ENCODE measurements around the gene CGRRF1. TPM values are rescaled to one million over a fixed set of nuclear protein-coding genes. Genes with fewer than 3 reads are reported as not detected.

Gene CGRRF1, protein sequence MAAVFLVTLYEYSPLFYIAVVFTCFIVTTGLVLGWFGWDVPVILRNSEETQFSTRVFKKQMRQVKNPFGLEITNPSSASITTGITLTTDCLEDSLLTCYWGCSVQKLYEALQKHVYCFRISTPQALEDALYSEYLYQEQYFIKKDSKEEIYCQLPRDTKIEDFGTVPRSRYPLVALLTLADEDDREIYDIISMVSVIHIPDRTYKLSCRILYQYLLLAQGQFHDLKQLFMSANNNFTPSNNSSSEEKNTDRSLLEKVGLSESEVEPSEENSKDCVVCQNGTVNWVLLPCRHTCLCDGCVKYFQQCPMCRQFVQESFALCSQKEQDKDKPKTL
- polyA plus RNA-seq (2012; ENCODE audit: insufficient read depth, insufficient read length, low read depth), result 14.8 TPM

DNA sequence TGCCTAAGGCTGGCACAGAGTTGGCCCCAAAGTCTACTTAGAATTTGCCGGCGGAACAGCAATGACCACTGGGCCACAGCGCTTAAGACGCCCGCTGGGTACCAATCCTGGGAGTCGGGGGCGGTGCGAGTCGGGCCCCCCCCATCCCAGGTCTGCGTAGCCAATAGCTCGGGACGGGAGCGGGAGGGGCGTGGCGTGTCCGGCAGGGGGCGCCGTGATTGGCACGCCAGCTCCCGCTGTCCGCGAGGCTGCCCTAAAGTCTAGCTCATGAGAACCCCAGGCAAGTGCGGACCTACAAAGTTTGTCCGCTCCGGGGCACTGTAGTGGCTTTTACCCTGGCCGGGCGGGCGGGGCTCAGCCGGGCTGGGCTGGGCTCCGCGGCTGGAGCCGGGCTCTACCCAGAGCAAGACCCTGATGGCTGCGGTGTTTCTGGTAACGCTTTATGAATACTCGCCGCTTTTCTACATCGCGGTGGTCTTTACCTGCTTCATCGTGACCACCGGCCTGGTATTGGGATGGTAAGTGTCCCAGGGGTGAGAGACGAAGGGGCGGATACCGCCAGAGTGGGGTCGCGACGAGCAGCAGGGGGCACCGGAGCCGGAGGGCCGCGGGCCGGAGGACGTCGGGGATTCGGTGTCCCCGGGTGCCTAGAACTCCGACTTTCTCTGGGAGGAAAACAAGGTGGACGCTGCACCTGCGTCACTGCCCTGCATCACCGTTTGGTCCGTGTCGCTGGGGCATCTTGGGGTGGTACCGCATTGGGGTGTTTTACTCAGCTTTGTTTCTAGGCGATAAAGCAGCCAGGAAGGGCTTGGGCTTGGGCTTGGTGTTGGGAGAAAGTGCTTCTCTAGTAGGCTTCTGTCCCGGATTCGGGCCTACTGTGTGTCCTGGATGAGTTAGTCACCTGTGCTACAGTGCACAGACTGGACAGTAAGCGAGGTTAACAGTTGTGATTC, at the start of gene CGRRF1:
TSS of gene CGRRF1 (plus strand) at position 361 of the 956 bp plus-strand sequence. CDS start at position 415, 54 bp downstream.
- no peaks in the 10 kb centered on the region for H3K9me3 ChIP-seq
- no peaks in the 10 kb centered on the region for H3K27me3 ChIP-seq
- peak; percentile 38 for TF ChIP-seq CTCF (IDR thresholded peaks at IDR 0.05; ENCODE audit: low read depth, low read length)
- DNase-seq, result peak; percentile 99
- peak within 1 kb of the TSS; percentile 97 for H3K4me3 ChIP-seq (ENCODE audit: low read depth, low read length)
- no peaks in the 10 kb centered on the region for H3K36me3 ChIP-seq
- H3K4me1 ChIP-seq, result no peaks in the 10 kb centered on the region

- no peak for DNase-seq
- TF ChIP-seq CTCF (IDR thresholded peaks at IDR 0.05; ENCODE audit: low read depth, low read length), result no peak
- H3K4me1 ChIP-seq, result no peaks in the 10 kb centered on the region; the same call in none of the 2 replicates
- no peaks in the 10 kb centered on the region; the same call in 1 of the 2 replicates for H3K9me3 ChIP-seq
- H3K4me3 ChIP-seq (ENCODE audit: low read depth, low read length), result no peak overlapping the region
- H3K27me3 ChIP-seq, result no peaks in the 10 kb centered on the region
- H3K36me3 ChIP-seq, result no peaks in the 10 kb centered on the region
Observed at GRCh38 chr14:54462048-54462447, 47.7 kb upstream of the CGRRF1 start.

- Histone ChIP-seq H3K27me3 (no peaks in the 10 kb centered on the region), H3K4me3 (ENCODE audit: low read depth, low read length) (no peak overlapping the region; the same call in 1 of the 2 replicates), H3K36me3 (no peaks in the 10 kb centered on the region), H3K4me1 (no peaks in the 10 kb centered on the region; the same call in none of the 2 replicates), H3K9me3 (no peaks in the 10 kb centered on the region)
- DNase-seq, result peak; percentile 48
- no peak for TF ChIP-seq CTCF (IDR thresholded peaks at IDR 0.05; ENCODE audit: low read depth, low read length)
Observed at GRCh38 chr14:54465654-54466053, 44.1 kb upstream of the CGRRF1 start.

DNA sequence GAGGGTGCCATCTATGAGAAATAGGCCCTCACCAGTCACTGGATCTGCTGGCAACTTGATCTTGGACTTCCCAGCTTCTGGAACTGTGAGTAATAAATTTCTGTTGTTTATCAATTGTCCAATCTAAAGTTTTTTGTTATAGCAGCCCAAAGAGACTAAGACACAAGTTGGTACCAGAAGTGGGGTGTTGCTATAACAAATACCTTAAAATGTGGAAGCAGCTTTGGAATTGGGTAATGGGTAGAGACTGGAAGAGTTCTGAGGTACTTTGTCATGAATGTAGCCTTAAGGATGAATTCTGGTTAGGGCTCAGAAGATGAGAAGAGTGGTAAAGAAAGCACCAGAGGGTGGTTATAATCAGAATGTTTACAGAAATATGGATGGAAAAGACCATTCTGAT, 42.4 kb upstream of the CGRRF1 start:
- no peak for DNase-seq
- Histone ChIP-seq H3K36me3 (no peaks in the 10 kb centered on the region), H3K4me1 (no peaks in the 10 kb centered on the region; the same call in none of the 2 replicates), H3K9me3 (no peaks in the 10 kb centered on the region), H3K27me3 (no peaks in the 10 kb centered on the region), H3K4me3 (ENCODE audit: low read depth, low read length) (no peak overlapping the region)
- no peak for TF ChIP-seq CTCF (IDR thresholded peaks at IDR 0.05; ENCODE audit: low read depth, low read length)

GRCh38 chr14:54470701-54471100, 39.0 kb upstream of the CGRRF1 start:
- Histone ChIP-seq H3K4me3 (ENCODE audit: low read depth, low read length) (no peak overlapping the region), H3K27me3 (no peaks in the 10 kb centered on the region), H3K36me3 (0 out of 2 replicates have a peak, but pooled peaks cover 6% of the 10 kb centered on the region), H3K9me3 (no peaks in the 10 kb centered on the region), H3K4me1 (no peaks in the 10 kb centered on the region; the same call in none of the 2 replicates)
- no peak for DNase-seq
- TF ChIP-seq CTCF (IDR thresholded peaks at IDR 0.05; ENCODE audit: low read depth, low read length), result no peak

All from BE2C (cell line).